Brain microvascular endothelial cell (primary cell): Measurements from ENCODE around the gene PLA2G2A.
"Not testable (repeated sequence)": the region's sequence is repeated elsewhere in the genome, so short reads cannot be mapped to it uniquely, and the experiment has no call there.

Experiments
- DNase-seq: peaks from one replicate; pipeline ENCODE4 v3.0.0-alpha.2; 2020
- H3K27ac ChIP-seq: fragments of 250-450 bp; sonication (Bioruptor Pico); 2 replicates; pipeline ENCODE4 v1.5.1; 2020; ENCODE audit warnings: mild to moderate bottlenecking, moderate library complexity
- H3K27me3 ChIP-seq: fragments of 250-450 bp; sonication (Bioruptor Pico); replicated peaks from 2 replicates; pipeline ENCODE4 v1.5.1; 2020; ENCODE audit warnings: mild to moderate bottlenecking
- H3K36me3 ChIP-seq: fragments of 250-450 bp; sonication (Bioruptor Pico); replicated peaks from 2 replicates; pipeline ENCODE4 v1.5.1; 2020; ENCODE audit warnings: mild to moderate bottlenecking
- H3K4me3 ChIP-seq: 2 replicates; pipeline ENCODE4 v1.5.1; 2011; ENCODE audit warnings: low read depth, mild to moderate bottlenecking, control low read depth, low read length, moderate library complexity
- CTCF ChIP-seq: IDR thresholded peaks from 2 replicates; pipeline ENCODE4 v1.5.1; 2011; ENCODE audit warnings: low read depth, mild to moderate bottlenecking, moderate library complexity, low read length, control low read depth, inconsistent platforms; ENCODE audit errors: missing control alignments
- in situ Hi-C: cut with HindIII; loops from 2 replicates; pipeline ENCODE4 v1.10.0; 2017; ENCODE audit warnings: low sequenced_read_pairs, low pct_ligation_motif_present

Gene PLA2G2A

GRCh38 chr1:20009212-20009611, 29.8 kb upstream of the PLA2G2A start:
- Histone ChIP-seq H3K27me3 (no peaks in the 10 kb centered on the region), H3K4me3 (no peak overlapping the region), H3K27ac (no peak overlapping the region), H3K36me3 (no peaks in the 10 kb centered on the region)
- in situ Hi-C loops, result no loop called here
- no peak for DNase-seq
- TF ChIP-seq CTCF, result no peak

- in situ Hi-C loops, result no loop called here
- Histone ChIP-seq H3K4me3 (no peak overlapping the region), H3K27ac (no peak overlapping the region), H3K27me3 (no peaks in the 10 kb centered on the region), H3K36me3 (no peaks in the 10 kb centered on the region)
- no peak for TF ChIP-seq CTCF
- DNase-seq, result no peak
These were observed 29.0 kb upstream of the PLA2G2A start for GRCh38 chr1:20008391-20008841.

GRCh38 chr1:19998823-19999222, 19.4 kb upstream of the PLA2G2A start:
- H3K4me3 ChIP-seq, H3K36me3 ChIP-seq, DNase-seq, H3K27ac ChIP-seq, in situ Hi-C loops, H3K27me3 ChIP-seq: not testable (repeated sequence)
- TF ChIP-seq CTCF, result peak; percentile 21

GRCh38 chr1:19990689-19991088, 11.3 kb upstream of the PLA2G2A start:
- no peak for TF ChIP-seq CTCF
- H3K36me3 ChIP-seq, result no peaks in the 10 kb centered on the region
- H3K27me3 ChIP-seq, result peaks cover 7% of the 10 kb centered on the region
- no peak for DNase-seq
- no peak overlapping the region for H3K4me3 ChIP-seq
- in situ Hi-C loops, result no loop called here
- H3K27ac ChIP-seq, result no peak overlapping the region

GRCh38 chr1:19990182-19990582, 10.8 kb upstream of the PLA2G2A start:
- H3K36me3 ChIP-seq, H3K27ac ChIP-seq, in situ Hi-C loops, H3K27me3 ChIP-seq, DNase-seq, H3K4me3 ChIP-seq: not testable (repeated sequence)

- Histone ChIP-seq H3K36me3 (no peaks in the 10 kb centered on the region), H3K27ac (no peak overlapping the region), H3K27me3 (peaks cover 7% of the 10 kb centered on the region), H3K4me3 (no peak overlapping the region)
- in situ Hi-C loops, result no loop called here
- no peak for TF ChIP-seq CTCF
- no peak for DNase-seq
These were observed 9.0 kb upstream of the PLA2G2A start for GRCh38 chr1:19988267-19989006.
